A549 (cell line): ENCODE measurements around the gene CAPZA1. TPM values are rescaled to one million over a fixed set of nuclear protein-coding genes. Genes with fewer than 3 reads are reported as not detected.

Experiments used
- ATAC-seq, 2 experiments: fragments of 200-7000 bp in 1 of 2; fragments of >200 bp in 1 of 2; cut with Nextera tagmentation in 1 of 2; cut with Tn5 transposase in 1 of 2; 3 replicates each; pipeline versions ENCODE4 v1.8.0 to v1.9.1; 2018 to 2020; ENCODE audit warnings: mild to moderate bottlenecking in 1 of 2, moderate library complexity in 1 of 2
- CTCF ChIA-PET: fragments of 300-600 bp; sonication (Branson Sonifier 250); formaldehyde crosslinking; extraction: SDS; loops from one replicate; lab custom pipeline; 2021; ENCODE audit warnings: antibody characterized with exemption, inconsistent platforms; lab: Yijun Ruan, JAX
- POLR2A ChIA-PET: fragments of 350-600 bp; formaldehyde crosslinking; extraction: SDS; loops from one replicate; lab custom pipeline; 2021; ENCODE audit warnings: antibody characterized with exemption, inconsistent platforms; lab: Yijun Ruan, JAX
- DNase-seq, 2 experiments: peaks; one replicate each; pipeline versions ENCODE4 v3.0.0 to v3.0.0-alpha.2; 2011 to 2016; ENCODE audit warnings: low read depth in 1 of 2, low spot score in 1 of 2
- FAIRE-seq: peaks from 2 replicates; lab custom pipeline; 2011; peaks lifted over from hg19 to GRCh38; lab: Jason Lieb, UNC
- H3K27ac ChIP-seq, 2 experiments: fragments of >200 bp; sonication (Bioruptor Twin); formaldehyde crosslinking; 3 replicates each; pipeline ENCODE4 v1.5.1; 2016 to 2017
- H3K4me1 ChIP-seq: fragments of >200 bp; sonication (Bioruptor Twin); formaldehyde crosslinking; 3 replicates; pipeline ENCODE4 v1.6.1; 2016
- H3K4me2 ChIP-seq: fragments of >200 bp; sonication (Bioruptor Twin); formaldehyde crosslinking; 3 replicates; pipeline ENCODE4 v1.6.1; 2016
- H3K4me3 ChIP-seq: fragments of >200 bp; sonication (Bioruptor Twin); formaldehyde crosslinking; 3 replicates; pipeline ENCODE4 v1.5.1; 2016
- H3K9me3 ChIP-seq: fragments of >200 bp; sonication (Bioruptor Twin); formaldehyde crosslinking; 3 replicates; pipeline ENCODE4 v1.6.1; 2016
- CBX8 ChIP-seq: fragments of 200-600 bp; sonication (generic); IDR thresholded peaks from 2 replicates; pipeline ENCODE4 v1.6.1; 2016
- CEBPB ChIP-seq, 2 experiments: fragments of >200 bp in 1 of 2; sonication (Bioruptor Twin) in 1 of 2; formaldehyde crosslinking in 1 of 2; IDR thresholded peaks; 2 replicates each; pipeline ENCODE4 v1.6.1; 2012 to 2016
- EHMT2 ChIP-seq: fragments of 200-600 bp; sonication (generic); IDR thresholded peaks from 2 replicates; pipeline ENCODE4 v1.6.1; 2016; ENCODE audit warnings: antibody characterized with exemption, low read depth, mild to moderate bottlenecking, moderate library complexity
- GATA3 ChIP-seq: IDR thresholded peaks from 2 replicates; pipeline ENCODE4 v1.6.1; 2012; ENCODE audit warnings: borderline replicate concordance
- HEYL ChIP-seq: fragments of 250-450 bp; sonication (Bioruptor Pico); IDR thresholded peaks from 2 replicates; pipeline ENCODE4 v1.8.0; 2021; ENCODE audit warnings: mild to moderate bottlenecking, moderate library complexity
- HMGXB4 ChIP-seq: fragments of 250-450 bp; sonication (Bioruptor Pico); IDR thresholded peaks from 2 replicates; pipeline ENCODE4 v1.5.0; 2021; ENCODE audit warnings: mild to moderate bottlenecking, moderate library complexity, borderline replicate concordance
- HOXB13 ChIP-seq: fragments of 250-450 bp; sonication (Bioruptor Pico); IDR thresholded peaks from 2 replicates; pipeline ENCODE4 v1.5.0; 2020; ENCODE audit warnings: low read depth, mild to moderate bottlenecking, moderate library complexity
- HOXB5 ChIP-seq: fragments of 250-450 bp; sonication (Bioruptor Pico); IDR thresholded peaks from 2 replicates; pipeline ENCODE4 v1.5.0; 2020; ENCODE audit warnings: mild to moderate bottlenecking, moderate library complexity
- JUN ChIP-seq, 2 experiments: fragments of >200 bp; sonication (Bioruptor Twin); formaldehyde crosslinking; IDR thresholded peaks; 2 replicates in 1 of 2; 3 replicates in 1 of 2; pipeline ENCODE4 v1.6.1; 2016 to 2017
- KDM5A ChIP-seq: fragments of 200-600 bp; sonication (generic); IDR thresholded peaks from 2 replicates; pipeline ENCODE4 v1.6.1; 2016; ENCODE audit warnings: antibody characterized with exemption, mild to moderate bottlenecking
- NFE2L2 ChIP-seq: fragments of 150-350 bp; conservative IDR thresholded peaks from 2 replicates; pipeline ENCODE4 v1.6.1; 2014; ENCODE audit warnings: low read length
- NPAS2 ChIP-seq: fragments of 250-450 bp; sonication (Bioruptor Pico); IDR thresholded peaks from 2 replicates; pipeline ENCODE4 v1.8.0; 2022; ENCODE audit warnings: mild to moderate bottlenecking, moderate library complexity, borderline replicate concordance
- PHF8 ChIP-seq: fragments of 200-600 bp; sonication (generic); IDR thresholded peaks from 2 replicates; pipeline ENCODE4 v1.6.1; 2016; ENCODE audit warnings: low read depth, mild to moderate bottlenecking, antibody characterized with exemption, moderate library complexity, borderline replicate concordance
- POLR2AphosphoS2 ChIP-seq: conservative IDR thresholded peaks from 2 replicates; pipeline ENCODE4 v1.6.1; 2012; ENCODE audit warnings: low read length, improper control_type of control experiment, inconsistent platforms
- RARB ChIP-seq: fragments of 250-450 bp; sonication (Bioruptor Pico); IDR thresholded peaks from 2 replicates; pipeline ENCODE4 v1.8.0; 2021; ENCODE audit warnings: mild to moderate bottlenecking, moderate library complexity
- RCOR1 ChIP-seq: fragments of 150-350 bp; IDR thresholded peaks from 2 replicates; pipeline ENCODE4 v1.6.1; 2014; ENCODE audit warnings: antibody characterized with exemption, low read length, low read depth
- RNF2 ChIP-seq: fragments of 200-600 bp; sonication (generic); IDR thresholded peaks from 2 replicates; pipeline ENCODE4 v1.6.1; 2016; ENCODE audit warnings: low read depth, mild to moderate bottlenecking, antibody characterized with exemption, moderate library complexity, borderline replicate concordance
- TP53 ChIP-seq: fragments of 250-450 bp; sonication (Bioruptor Pico); IDR thresholded peaks from 2 replicates; pipeline ENCODE4 v1.5.0; 2021; ENCODE audit warnings: mild to moderate bottlenecking, moderate library complexity
- USF2 ChIP-seq: fragments of 450-650 bp; IDR thresholded peaks from 2 replicates; pipeline ENCODE4 v1.6.1; 2014; ENCODE audit warnings: antibody characterized with exemption
- ZSCAN20 ChIP-seq: fragments of 250-450 bp; sonication (Bioruptor Pico); IDR thresholded peaks from 2 replicates; pipeline ENCODE4 v1.8.0; 2022; ENCODE audit warnings: mild to moderate bottlenecking, moderate library complexity
- WGBS: methylation state at CpG from one replicate; pipeline ENCODE4 v1.1.6; 2017; ENCODE audit errors: missing lambda C conversion rate; 5-methylcytosine and 5-hydroxymethylcytosine counted together
- polyA plus RNA-seq, 4 experiments: library from polyadenylated mRNA; depleted of rRNA in 3 of 4; stranded (reverse); fragments of >200 nt; fragmentation: RNase III in 1 of 4; extraction: RNeasy Plus Mini Kit Qiagen cat#74134 plus additional on column Dnase treatment in 1 of 4; gene quantifications; 2 replicates in 3 of 4; 3 replicates in 1 of 4; pipeline ENCODE4 v1.2.3, GENCODE V29; 2011 to 2017
- TF ChIP-seq, protein P1 (sequence below): IDR thresholded peaks from 2 replicates; pipeline ENCODE4 v1.6.1; 2012; ENCODE audit warnings: low read depth, borderline replicate concordance

The CAPZA1 gene
- polyA plus RNA-seq, 2 of the 4 experiments (the other 2 are of a cell fraction) = 103 to 136 TPM

GRCh38 chr1:112697781-112698201 lies 78.2 kb downstream of the CAPZA1 start:
- CTCF ChIA-PET = interaction anchor here (1.4 to 1.8 kb wide), 4 partner anchors 10 to 196 kb away, joined by 3 to 6 read pairs (median 4); no protein-coding TSS in a partner anchor

DNA sequence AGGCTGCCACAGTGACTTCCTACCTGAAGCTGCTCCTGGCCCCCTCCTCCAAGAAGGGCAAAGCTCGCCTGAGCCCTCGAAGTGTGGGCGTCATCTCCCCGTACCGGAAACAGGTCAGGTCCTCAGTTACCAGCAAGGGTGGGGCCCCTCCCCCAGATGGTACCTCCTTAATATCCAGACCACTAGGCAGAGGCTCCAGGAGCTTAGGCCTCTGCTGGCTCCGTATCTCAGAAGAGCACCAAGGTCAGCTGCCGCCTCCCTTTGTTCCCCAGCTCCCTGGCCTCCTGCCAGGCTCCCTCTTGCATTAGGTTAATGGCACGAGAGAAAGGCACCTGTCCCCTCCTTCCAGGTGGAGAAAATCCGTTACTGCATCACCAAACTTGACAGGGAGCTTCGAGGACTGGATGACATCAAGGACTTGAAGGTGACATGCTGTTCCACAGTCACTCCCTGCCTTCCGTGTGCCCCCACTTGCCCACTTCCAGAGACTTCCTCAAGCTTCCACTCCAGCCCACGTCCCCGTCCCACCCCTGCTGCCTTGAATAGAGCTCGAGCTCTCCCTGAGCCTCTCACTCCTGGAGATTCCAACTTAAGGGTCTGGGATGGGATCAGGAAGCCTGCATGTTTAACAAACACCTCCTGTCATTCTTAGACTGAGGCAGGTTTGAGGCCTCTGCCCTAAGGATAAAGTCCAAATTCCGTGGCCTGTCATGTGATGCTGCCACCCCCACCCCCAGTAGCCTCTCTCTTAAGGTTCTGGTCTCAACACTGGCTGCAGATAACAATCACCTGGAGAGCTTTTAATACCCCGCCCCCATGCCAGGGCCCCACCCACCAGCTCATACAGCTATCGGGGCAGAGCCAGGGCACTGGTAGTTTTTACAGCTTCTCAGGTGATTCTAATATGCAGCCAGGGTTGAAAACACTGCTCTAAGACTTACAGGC lies 79.0 kb downstream of the CAPZA1 start:
- H3K9me3 ChIP-seq = no peaks in the 10 kb centered on the region
- CTCF ChIA-PET = interaction anchor here (0.7 to 2.0 kb wide), 6 partner anchors 9 to 197 kb away, joined by 3 to 7 read pairs (median 3); no protein-coding TSS in a partner anchor
- H3K27ac ChIP-seq = peak overlapping the region; percentile 81 to 100; a peak in 5 of 6 replicates
- POLR2A ChIA-PET = no interaction called here
- no peak for FAIRE-seq
- H3K4me2 ChIP-seq = peak overlapping the region; percentile 86
- ATAC-seq = peak in 1 of 2 experiments; percentile 9; a peak in 1 of 6 replicates
- H3K4me3 ChIP-seq = no peak overlapping the region
- DNase-seq = no peak
- TF ChIP-seq RNF2 = no peak
- TF ChIP-seq JUN (IDR thresholded peaks at IDR 0.05) = 0 out of 5 replicates have a peak, but pooled peaks of 1 of the 2 experiments have one; percentile 18
- TF ChIP-seq EHMT2 = no peak
- peaks cover 54% of the 10 kb centered on the region for H3K4me1 ChIP-seq
- WGBS = 74% methylated on average over 14 of the region's 17 CpGs

More at GRCh38 chr1:112697781-112698201, 78.2 kb downstream of the CAPZA1 start:
- peaks cover 46% of the 10 kb centered on the region for H3K4me1 ChIP-seq
- POLR2A ChIA-PET = no interaction called here
- 92% methylated on average over 9 of the region's 9 CpGs for WGBS
- H3K9me3 ChIP-seq = no peaks in the 10 kb centered on the region
- ATAC-seq = no peak
- no peak overlapping the region for H3K4me3 ChIP-seq
- TF ChIP-seq RARB (CRISPR knock-in tag) = no peak
- no peak for TF ChIP-seq HOXB13 (CRISPR knock-in tag)
- TF ChIP-seq POLR2AphosphoS2 = no peak
- no peak for TF ChIP-seq RCOR1
- TF ChIP-seq KDM5A = no peak
- no peak for TF ChIP-seq HEYL
- TF ChIP-seq ZSCAN20 (CRISPR knock-in tag) = no peak
- no peak for TF ChIP-seq TP53
- no peak for TF ChIP-seq CBX8
- TF ChIP-seq GATA3 = no peak
- FAIRE-seq = no peak
- DNase-seq = no peak
- H3K4me2 ChIP-seq = no peak overlapping the region
- H3K27ac ChIP-seq = no peak overlapping the region

DNA sequence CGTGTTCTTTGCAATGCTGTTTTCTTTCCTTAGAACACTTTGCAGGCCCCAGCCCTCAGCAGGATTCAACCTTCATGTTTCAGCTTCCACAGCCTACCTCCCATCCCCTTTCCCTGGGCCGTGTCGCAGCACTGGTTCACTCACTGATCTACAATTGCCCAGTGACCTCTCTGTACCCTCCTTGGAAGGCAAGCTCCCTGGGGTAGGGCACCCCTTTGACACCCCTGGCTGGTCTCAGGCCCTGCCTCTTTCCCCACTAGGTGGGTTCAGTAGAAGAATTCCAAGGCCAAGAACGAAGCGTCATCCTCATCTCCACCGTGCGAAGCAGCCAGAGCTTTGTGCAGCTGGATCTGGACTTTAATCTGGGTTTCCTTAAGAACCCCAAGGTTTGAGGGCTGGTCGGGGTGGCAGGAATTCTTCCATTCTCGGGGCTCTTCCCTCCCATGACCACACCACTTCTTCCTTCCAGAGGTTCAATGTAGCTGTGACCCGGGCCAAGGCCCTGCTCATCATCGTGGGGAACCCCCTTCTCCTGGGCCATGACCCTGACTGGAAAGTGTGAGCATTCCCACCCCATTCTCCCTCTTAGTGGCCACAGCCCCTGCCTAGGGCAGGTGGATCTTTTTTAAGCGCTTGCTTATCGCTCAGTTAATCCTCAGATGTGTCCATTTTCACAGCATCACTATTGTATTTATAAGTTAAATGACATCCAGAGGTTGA lies 80.0 kb downstream of the CAPZA1 start:
- no peak for DNase-seq
- peaks cover 64% of the 10 kb centered on the region for H3K4me1 ChIP-seq
- H3K27ac ChIP-seq = peak overlapping the region; percentile 81 to 100; a peak in 5 of 6 replicates
- no peak overlapping the region for H3K4me3 ChIP-seq
- 76% methylated on average over 13 of the region's 13 CpGs for WGBS
- TF ChIP-seq KDM5A (no peak), HOXB5 (CRISPR knock-in tag) (no peak), NPAS2 (CRISPR knock-in tag) (no peak), PHF8 (no peak), USF2 (no peak), HOXB13 (CRISPR knock-in tag) (no peak), NFE2L2 (no peak), CEBPB (IDR thresholded peaks at IDR 0.05) (no peak), HMGXB4 (CRISPR knock-in tag) (no peak)
- TF ChIP-seq, protein P1, sequence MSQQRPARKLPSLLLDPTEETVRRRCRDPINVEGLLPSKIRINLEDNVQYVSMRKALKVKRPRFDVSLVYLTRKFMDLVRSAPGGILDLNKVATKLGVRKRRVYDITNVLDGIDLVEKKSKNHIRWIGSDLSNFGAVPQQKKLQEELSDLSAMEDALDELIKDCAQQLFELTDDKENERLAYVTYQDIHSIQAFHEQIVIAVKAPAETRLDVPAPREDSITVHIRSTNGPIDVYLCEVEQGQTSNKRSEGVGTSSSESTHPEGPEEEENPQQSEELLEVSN = no peak
- TF ChIP-seq, all 56 proteins: peak for 0
- Histone ChIP-seq H3K4me2 (peak overlapping the region; percentile 86), H3K9me3 (no peaks in the 10 kb centered on the region)
- no peak for FAIRE-seq
- ATAC-seq = no peak
- ChIA-PET CTCF (interaction anchor here (0.9 to 2.0 kb wide), 4 partner anchors 8 to 198 kb away, joined by 3 to 7 read pairs (median 4); no protein-coding TSS in a partner anchor), POLR2A (interaction anchor here (1.7 kb wide), 1 partner anchor 25 kb away, joined by 6 read pairs; the partner anchor contains the start of gene MOV10)
